Stimulated activated CD4-positive, alpha-beta T cell treated with anti-CD3 and anti-CD28 coated beads, Interleukin-15, amount 100 ng/mL, for 1 hour (primary cell): ENCODE data around the gene NDUFS1.
"Not testable (repeated sequence)": the region's sequence is repeated elsewhere in the genome, so short reads cannot be mapped to it uniquely, and the experiment has no call there.

Experiments used
- DNase-seq, 2 donors: peaks; one replicate each; pipeline ENCODE4 v3.0.0-alpha.2; 2020; ENCODE audit warnings: low read depth in 1 of 2, low spot score in 1 of 2

The NDUFS1 gene

DNA sequence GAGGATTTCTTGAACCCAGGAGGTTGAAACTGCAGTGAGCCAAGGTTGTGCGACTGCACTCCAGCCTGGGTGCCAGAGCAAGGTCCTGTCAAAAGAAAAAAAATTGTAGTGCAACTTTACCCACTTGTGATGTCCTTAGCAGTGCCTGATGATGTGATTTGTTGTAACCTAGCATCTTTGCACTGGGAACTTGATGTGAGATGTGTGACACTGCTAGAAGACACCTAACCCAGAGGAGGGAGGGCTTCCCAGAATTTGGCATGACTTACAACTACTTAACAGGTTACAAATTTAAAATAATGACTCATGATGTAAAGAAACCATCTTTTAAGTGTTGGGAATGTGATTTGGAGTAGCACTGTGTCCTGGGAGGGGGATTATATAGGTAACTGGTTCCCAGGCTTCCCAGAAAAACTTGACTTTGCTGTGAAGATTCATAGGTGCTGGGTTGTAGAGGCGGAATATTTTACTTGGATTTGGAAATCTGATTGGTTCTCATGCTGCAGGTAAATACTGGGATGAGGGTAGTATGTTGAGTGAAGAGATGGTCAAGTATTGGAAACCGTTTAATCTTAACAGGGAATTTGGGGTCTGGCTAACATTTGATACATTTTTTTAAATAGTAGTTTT is 4.1 kb upstream of the NDUFS1 start:
- DNase-seq, result no peak

DNA sequence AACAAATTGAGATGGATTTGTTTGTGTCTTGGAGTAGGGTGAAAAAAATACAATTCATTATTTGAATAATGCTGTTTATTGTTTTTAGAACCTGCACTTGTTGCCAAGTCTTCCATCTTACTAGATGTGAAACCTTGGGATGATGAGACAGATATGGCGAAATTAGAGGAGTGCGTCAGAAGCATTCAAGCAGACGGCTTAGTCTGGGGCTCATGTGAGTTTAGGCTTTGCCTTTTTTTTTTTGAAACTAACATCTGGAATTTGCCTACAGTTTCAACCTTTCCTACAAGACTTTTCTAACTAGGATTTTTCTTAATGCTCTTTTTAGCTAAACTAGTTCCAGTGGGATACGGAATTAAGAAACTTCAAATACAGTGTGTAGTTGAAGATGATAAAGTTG is 3.2 kb upstream of the NDUFS1 start:
- not testable (repeated sequence) for DNase-seq

DNA sequence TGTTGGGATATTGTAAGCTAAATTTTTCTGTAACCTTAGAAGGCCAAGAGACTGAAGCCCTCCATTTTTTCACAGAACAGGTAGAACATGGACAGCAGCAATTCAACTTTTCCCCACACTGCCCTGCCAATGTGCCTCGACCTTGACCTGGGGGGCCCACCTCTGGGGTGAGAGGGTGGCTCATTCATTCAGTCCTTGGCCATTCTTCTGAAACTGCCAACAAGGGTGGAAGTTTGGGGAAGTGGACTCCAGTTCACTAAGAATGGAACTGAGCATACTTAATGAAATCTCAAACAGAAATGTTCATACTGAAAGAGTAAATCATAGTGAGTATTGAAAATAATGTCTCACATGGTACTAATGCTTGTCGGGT is 1.5 kb upstream of the NDUFS1 start:
- no peak for DNase-seq

DNA sequence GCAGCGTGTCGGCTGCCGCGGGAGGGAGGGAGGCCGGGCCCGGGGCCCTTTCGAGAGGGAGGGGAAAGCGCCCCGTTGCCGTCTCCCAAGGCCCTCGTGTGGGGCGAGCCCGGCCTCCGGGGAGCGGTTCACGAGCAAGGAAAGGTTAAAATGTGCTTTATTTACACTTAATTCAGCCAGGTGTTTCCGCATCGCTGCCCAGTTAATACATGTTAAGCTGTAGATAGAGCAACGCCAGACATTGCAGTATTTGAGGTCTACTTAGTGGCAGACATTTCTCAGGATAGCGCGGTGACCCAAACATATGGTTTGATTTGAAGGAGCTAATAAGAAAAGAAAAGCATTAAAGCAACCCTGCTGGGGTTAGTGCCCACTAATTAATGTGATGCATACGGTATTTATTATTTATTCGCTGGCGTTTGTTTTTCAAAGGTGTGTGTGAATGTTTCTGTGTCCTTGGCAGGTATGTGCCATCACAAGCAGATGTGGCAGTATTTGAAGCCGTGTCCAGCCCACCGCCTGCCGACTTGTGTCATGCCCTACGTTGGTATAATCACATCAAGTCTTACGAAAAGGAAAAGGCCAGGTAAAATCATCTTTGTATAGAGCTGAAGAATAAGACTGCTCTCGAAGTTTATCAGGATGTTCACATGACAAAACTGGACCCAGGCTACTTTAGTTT is 1.0 kb upstream of the NDUFS1 start:
- DNase-seq, result no peak

DNA sequence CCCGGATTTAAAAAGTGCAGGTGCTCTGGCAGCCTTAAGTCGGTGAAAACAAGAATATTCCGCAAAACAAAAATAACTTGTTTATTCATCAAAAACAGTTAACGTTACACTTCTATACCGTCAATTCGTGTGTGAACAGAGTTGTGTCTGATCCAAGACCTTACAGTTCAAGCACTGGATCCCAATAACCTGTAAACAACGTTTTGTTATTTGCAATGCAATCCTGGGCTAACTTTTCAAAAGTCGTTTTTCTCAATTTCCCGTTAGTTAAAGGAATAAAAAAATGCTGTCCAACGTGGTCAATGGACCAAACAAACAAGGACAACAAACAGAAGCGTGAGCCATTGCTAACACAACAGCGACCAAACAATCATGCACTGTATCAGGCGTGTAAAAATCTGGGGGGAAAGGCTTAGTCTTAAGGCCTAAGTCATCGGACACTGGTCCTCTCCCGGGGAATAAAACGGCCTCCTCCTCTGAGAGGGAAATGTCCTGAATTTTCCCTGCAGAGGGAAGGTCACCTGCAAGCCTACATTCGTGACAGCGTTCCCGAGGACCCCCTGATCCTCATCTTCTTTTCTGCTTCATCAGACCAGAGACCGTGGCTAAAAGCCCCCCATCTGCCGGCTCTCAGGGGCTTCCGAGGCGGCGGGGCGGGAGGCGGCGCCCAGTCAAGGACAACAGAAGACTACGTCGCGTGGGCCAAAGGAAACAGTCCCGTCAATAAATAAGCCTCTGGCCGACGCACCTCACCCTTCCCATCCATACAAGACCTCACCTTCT is 490 bp downstream of the NDUFS1 start:
- no peak for DNase-seq

DNA sequence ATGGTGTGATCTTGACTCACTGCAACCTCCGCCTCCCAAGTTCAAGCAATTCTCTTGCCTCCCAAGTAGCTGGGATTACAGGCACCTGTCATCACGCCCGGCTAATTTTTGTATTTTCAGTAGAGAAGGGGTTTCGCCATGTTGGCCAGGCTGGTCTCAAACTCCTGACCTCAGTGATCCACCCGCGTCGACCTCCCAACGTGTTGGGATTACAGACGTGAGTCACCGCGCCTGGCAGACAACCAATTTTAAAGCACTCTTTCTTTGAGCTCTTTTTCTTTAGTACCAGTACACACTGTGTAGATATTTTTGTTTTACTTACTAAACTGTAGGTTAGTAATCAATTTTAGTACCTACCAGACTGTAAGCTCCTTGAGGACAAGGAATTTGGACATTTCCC is 2.2 kb downstream of the NDUFS1 start:
- not testable (repeated sequence) for DNase-seq

DNA sequence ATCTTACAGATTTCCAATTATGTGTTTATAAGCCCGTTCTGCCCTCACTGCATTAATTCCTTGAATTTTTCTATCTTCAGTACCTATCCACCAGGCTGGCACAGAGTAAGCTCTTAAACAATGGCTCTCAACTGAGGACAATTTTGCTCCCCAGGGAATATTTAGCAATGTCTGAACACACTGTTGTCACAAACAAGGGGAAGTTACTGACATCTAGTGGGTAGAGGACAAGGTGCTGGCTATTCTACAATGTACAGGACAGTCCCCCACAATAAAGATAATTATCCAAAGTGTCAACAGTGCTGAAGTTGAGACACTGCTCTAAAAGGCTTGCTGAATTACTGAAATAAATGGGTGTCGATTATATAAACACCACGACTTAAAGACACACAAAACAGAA is 5.0 kb downstream of the NDUFS1 start:
- no peak for DNase-seq

DNA sequence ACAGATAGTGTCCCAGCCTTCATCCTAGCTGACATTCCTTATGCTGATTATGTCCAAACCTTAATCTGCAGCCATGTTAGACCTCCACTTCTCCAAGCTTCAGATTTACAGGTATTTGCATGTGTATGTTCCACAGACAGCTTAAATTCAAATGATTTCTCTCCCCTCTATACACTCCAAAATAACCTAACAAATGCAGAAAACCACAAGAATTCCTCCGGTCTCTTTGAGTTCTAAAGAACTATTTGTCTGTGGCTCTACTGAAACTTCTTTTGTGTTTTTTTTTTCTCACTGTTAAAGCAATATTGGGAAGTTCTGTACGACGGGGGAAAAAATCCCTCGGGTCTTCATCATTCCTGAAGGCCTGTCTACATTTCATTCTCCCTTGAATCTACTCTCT is 8.6 kb downstream of the NDUFS1 start:
- no peak for DNase-seq

DNA sequence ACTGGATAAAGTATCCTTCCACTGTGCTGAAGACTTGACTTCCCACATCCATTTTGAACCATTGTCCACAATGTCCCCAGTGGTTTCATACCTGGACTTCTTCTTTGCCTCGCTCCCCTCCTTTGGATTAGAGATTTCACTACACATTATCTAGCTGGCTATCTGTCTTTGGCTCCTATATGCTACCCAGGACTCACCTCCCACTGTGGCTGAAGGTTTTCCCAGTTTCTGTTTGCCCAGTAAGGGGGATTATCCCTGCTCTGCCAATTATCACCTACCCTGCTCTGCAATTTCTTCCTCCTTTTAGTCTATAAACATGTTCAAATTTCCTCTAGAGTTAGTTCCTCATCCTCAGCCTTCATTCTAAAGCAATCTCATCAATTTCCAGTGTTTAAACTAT is 9.1 kb downstream of the NDUFS1 start:
- no peak for DNase-seq

DNA sequence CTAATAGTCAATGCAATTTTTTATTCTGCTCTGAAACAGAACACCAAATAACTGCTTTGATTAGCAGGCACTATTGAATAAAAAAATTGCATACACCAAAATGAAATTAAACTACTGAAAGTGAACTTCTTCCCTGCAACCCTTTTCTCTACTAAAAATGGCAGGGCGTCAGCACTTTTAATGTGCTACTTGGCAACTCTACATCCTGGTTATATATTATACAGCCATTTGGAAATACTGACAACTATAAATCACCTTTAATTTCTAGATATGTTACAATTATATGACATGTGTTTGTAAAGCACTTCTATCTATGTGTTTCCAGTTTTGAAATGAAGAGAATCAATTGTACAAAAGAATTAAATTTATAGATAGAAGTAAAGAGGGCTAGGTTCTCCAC is 9.9 kb downstream of the NDUFS1 start:
- no peak for DNase-seq

DNA sequence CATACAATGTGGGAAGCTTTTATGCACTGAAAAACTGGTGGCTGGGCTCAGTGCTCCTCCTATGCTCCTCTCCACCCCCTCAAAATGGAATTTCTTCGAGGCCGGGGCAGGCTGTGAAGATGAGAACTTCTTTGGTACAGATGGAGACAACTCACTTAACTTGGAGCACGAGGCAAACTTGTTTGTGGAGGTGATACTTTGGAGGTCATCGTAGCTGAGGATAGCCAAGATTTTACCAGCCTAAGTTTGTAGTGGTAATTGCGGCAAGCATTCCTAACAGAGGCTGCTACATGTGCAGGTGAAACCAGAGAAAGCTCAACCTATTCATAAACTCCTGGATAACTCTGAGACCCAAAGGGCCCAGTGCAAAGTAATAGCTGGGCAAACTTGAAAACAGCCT is 13.6 kb downstream of the NDUFS1 start:
- no peak for DNase-seq

DNA sequence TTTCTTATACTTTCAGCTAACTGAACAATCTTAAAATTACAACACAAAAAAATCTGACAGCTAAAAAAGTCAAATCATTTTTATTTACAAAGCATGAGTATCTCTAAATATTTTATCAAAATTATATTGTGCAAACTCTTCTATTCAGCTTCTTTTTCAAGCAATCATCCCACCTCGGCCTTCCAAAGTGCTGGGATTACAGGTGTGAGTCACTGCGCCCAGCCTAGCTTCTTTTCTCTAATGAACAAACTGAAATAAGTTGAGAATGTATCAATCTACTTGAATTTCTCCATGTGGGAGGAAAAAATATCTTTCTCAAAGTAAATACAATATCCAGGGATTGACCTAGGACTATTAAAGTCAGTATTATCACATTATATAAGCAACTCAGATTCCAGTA is 14.9 kb downstream of the NDUFS1 start:
- no peak for DNase-seq

DNA sequence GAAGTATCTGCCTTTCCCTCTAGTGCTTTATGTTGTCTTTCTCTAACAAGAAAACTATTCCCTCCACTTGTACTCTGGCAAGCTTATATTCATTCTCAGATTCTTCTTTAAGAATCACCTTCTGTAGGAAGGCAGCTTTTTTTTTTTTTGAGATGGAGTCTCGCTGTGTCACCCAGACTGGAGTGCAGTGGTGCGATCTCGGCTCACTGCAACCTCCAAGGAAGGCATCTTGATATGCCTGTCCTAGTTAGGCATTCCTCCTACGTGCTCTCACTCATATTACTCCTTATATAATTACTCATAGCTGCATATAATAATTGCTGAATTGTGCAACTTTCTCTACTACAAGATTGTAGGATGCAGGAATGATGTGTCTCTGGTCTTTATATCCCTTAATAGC is 15.8 kb downstream of the NDUFS1 start:
- no peak for DNase-seq

DNA sequence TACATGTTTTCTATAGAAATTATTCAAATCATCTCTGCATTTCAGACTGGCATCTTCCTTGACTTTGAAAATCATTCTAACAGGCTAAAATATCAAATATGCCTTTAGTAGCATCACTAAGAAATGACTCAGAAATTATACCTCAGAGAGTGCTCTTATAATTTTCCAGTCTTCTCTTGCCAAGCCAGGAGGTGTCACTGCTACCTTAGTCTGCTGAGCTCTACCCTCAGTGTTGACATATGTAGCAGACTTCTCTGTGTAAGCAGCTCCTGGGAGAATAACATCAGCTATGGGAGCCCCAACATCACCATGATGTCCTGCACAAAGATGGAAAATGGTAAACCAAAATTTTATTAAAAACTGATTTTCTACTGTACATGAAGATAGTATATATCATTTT is 31.6 kb downstream of the NDUFS1 start:
- no peak for DNase-seq

DNA sequence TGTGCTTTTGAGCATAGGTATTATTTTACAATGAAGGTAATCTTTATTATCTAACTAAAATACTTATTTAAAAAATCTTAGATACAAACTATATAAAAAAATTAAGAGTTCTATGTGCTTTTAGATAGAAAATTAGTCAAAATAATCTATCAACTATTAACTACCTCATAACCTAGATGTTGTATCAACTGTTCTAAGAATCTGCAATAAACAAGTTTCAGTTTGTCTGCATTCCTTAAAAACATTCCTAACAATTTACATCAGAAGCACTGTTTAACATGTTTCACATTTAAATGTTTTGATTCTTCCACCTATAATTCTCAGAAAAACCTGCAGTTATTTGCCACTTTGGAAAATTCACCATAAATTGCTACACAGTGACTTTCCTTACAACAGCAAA is 33.3 kb downstream of the NDUFS1 start:
- DNase-seq, result no peak

DNA sequence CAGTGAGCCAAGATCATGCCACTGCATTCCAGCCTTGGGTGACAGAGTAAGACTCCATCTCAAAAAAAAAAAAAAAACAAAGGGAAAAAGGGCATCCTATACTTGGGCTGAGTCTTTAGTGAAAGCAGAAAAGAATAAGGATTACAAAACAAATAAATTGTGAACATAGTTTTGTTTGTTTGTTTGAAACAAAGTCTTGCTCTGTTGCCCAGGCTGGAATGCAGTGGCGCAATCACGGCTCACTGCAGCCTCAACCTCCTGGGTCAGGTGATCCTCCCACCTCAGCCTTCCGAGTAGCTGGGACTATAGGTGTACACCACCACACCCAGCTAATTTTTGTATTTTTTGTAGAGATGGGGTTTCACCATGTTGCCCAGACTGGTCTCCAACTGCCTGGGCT is 36.7 kb downstream of the NDUFS1 start:
- DNase-seq, result not testable (repeated sequence)

DNA sequence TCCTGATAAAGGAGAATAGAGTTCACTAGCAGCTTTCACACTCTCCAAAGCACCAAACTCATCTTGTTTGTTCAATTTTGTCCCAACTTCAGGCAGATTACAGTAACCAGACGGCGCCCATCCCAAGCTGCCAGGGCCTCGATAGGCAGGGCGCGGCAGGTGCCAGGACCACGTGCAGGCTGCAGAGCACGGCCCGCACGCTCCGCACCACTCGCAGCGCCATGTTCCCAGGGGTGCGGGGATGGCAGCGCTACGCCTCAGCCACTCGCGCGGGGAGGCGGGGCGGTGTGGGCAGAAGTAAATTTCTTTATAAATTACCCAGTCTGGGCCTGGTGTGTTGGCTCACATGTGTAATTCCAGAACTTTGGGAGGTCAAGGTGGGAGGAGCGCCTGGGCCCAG is 43.0 kb downstream of the NDUFS1 start:
- DNase-seq, result no peak

DNA sequence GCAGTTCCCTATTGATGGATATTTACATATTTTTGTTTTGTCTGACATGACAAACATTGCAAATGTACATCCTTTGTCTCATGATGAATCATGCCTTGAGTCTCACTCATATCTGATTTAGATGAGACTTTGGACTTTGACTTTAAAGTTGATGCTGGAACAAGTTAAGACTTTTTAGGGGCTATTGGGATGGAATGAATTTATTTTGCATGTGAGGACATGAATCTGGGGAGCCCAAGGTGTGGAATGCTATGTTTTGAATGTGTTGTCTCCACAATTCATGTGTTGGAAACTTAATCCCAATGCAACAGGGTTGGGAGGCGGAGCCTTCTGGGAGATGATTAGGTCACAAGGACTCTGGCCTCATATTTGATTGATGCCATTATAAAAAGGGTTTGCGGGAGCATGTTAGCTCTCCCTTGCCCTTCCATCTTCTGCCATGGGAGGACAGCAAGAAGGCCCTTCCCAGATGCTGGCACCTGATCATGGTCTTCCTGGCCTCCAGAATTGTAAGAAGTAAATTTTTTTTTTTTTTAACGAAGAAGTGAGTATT is 44.1 kb downstream of the NDUFS1 start:
- DNase-seq, result no peak

DNA sequence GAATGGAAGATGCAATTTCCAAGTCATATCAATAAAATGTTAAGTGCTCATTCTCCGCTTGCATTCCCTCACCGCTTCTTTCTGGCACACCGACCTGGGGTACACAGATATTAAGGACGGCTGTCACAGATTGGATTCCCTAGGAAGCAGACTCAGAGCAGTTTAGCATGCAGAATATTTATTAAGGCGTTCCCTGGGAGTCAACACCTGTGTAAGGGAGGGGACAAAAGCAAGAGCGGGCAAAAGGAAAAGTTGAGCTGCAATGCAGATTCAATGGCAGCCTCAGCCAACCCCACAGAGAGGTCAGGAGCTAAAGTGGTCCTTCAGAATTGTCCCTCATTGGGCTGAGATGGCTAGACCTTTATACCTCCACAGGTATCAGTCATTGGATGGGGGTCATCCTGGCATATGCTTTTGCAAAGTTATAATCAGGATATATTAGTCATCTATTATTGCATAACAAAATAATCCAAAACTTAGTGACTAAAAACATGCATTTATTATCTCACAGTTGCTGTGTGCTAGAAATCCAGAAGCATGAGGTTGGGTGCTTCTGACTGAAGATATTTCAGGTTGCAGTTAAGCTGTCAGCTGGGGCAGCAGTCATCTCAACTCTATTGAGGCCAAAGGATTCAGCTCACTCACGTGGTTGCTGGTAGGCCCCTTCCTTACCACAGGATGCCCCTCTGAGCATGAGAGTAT is 46.2 kb downstream of the NDUFS1 start:
- no peak for DNase-seq

DNA sequence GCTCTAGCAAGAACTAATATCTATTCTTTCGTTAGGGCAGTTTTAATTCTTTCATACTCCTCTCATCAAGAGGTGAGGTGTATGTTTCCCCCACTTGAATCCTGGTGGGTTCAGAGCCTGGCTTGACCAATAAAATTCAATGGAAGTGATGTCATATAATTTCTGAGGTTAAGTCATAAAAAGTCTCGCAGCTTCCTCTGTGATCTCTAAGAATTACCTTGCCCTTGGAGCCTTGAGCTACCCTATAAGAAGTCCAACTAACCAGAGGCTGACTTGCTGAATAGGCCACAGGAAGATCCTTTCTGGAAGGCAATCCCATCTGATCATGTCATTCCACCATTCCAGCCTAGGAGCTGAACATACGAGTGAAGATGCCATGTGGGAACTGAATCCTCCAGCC is 47.1 kb downstream of the NDUFS1 start:
- no peak for DNase-seq

DNA sequence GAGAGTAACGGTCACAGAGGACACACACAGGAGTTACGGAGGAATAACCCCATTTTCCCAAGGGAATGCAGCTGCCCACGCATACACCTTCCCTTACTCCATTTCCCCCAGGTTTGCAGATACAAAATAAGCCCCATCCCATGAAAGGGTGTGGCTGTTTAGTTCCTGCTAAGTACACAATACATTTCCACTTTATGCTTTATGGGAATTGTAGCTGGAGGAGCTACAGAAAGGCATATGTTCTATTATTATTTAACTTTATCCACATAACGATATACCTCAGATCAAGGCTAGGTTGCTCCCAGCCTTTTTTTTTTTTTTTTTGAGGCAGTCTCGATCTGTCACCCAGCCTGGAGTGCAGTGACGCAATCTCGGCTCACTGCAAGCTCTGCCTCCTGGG is 50.5 kb downstream of the NDUFS1 start:
- no peak for DNase-seq

DNA sequence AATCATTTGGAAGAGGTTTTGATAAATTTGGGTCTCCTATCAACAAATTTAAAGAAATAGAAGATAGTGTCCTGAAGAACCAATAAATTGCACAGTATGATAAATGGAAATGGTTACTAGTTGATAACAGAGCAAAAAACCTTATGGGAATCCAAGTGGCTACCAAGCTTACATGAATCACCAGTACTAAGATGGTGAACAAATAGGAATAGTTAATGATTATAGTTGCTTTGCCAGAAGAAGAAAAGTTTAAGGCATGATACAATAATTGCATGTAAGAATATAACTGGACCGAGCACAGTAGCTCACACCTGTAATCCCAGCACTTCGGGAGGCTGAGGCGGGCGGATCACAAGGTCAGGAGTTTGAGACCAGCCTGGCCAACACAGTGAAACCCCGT is 53.7 kb downstream of the NDUFS1 start:
- DNase-seq, result no peak
